ENCODE data around the gene DNAH17.

DNAH17 gene

DNA sequence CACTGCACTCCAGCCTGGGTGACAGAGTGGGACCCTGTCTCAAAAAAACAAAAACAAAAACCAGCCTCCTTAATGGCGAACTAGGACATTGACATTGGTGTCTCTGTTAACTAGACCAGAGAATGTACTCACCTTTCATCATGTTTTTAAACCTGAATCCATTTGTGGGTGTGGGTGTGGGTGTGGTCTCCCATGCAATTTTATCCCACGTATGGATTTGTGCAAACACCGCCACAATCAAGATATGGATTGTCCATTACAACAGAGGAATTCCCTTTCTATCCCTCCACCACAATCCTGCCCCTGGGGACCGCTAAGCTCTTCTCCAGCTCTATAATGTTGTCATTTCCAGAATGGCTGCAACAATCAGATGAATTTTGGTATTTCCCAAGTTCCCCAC lies 49.9 kb downstream of the DNAH17 start:
- no peak for ATAC-seq
- no peak for TF ChIP-seq ZNF70 (CRISPR knock-in tag; IDR thresholded peaks at IDR 0.05)
- no peak for TF ChIP-seq ZNF565 (CRISPR knock-in tag; conservative IDR thresholded peaks at IDR 0.05; ENCODE audit: low read depth)

DNA sequence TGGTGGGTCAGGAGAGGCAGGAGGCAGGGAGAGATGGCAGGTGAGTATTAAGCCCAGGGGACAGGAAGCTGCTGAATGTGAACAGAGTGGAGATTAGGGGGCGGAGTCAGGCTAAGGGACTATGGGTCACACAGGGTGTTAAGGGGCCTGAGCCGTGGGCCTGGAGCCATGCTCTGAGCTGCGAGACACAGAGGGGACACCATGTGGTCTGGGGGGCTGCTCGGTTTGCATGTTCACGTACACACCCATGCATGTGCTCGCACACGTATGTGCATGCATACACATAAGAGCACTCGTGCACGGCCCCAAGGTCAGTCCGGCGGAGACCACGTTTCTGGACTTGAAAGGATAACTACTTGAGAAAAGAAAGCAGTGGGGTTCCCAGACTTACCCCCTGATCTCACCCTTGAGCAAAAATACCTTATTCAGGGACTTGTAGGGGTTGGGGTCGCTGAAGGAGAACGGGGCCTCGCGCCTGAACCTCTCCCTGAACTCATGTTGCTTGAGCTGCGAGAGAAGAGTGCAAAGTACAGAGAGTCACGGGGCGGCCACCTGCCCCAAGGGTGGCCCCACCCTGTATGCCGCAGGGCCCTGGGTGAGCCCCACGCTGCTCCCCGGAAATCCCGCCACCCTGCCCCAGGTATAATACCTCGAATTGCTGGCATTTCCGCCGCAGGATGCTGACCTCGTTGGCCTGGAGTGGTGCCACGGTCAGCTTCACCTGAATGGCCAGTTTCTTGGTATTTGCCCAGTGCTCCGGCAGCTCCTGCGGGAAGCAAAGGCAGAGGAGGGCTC lies 50.8 kb downstream of the DNAH17 start:
- ATAC-seq, result no peak; the same call in 2 of the 3 replicates
- TF ChIP-seq ARNTL (CRISPR knock-in tag; IDR thresholded peaks at IDR 0.05; ENCODE audit: borderline replicate concordance, low read depth) (no peak), CSDC2 (CRISPR knock-in tag; IDR thresholded peaks at IDR 0.05) (no peak), ZNF8 (CRISPR knock-in tag; IDR thresholded peaks at IDR 0.05) (no peak), ZNF70 (CRISPR knock-in tag; IDR thresholded peaks at IDR 0.05) (no peak)
- TF ChIP-seq, protein P1, sequence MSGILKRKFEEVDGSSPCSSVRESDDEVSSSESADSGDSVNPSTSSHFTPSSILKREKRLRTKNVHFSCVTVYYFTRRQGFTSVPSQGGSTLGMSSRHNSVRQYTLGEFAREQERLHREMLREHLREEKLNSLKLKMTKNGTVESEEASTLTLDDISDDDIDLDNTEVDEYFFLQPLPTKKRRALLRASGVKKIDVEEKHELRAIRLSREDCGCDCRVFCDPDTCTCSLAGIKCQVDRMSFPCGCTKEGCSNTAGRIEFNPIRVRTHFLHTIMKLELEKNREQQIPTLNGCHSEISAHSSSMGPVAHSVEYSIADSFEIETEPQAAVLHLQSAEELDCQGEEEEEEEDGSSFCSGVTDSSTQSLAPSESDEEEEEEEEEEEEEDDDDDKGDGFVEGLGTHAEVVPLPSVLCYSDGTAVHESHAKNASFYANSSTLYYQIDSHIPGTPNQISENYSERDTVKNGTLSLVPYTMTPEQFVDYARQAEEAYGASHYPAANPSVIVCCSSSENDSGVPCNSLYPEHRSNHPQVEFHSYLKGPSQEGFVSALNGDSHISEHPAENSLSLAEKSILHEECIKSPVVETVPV (CRISPR knock-in tag; IDR thresholded peaks at IDR 0.05), result no peak

DNA sequence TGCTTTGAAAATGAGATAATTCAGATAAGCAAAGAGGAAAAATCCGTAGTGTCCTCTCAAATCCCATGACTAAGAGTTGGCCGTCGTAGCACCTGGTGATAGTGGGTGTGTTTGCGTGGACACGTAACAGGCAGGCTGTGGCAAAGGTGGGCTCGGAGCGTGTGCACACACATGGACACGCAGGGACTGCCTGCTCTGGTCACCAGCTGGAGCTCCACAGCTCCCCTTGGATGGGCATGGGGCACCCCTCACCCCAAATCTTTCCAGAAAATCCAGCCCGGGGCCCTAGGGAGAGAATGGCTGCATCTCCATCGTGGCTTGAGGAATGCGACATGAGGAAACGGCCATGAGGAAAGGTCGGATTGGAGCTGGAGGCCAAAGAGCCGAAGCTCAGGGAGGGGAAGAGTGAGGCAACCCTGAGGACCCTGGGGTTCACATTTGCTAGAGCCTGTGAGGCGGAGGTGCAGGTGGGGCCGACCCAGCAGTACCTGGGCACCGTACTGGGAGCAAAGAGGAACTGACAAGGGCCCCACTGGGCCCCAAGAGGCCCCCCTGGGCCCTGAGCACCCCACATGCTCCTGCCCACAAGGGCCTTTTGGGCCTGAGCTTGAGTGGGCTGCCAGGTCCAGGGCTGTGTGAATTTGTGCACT lies 51.6 kb downstream of the DNAH17 start:
- no peak; the same call in 2 of the 3 replicates for ATAC-seq
- TF ChIP-seq GLIS3 (CRISPR knock-in tag; IDR thresholded peaks at IDR 0.05) (no peak), SNAI2 (CRISPR knock-in tag; IDR thresholded peaks at IDR 0.05) (no peak), ZFP3 (CRISPR knock-in tag; IDR thresholded peaks at IDR 0.05) (no peak), ARNTL (CRISPR knock-in tag; IDR thresholded peaks at IDR 0.05; ENCODE audit: borderline replicate concordance, low read depth) (no peak), BACH2 (CRISPR knock-in tag; IDR thresholded peaks at IDR 0.05; ENCODE audit: borderline replicate concordance) (no peak), ZNF565 (CRISPR knock-in tag; conservative IDR thresholded peaks at IDR 0.05; ENCODE audit: low read depth) (no peak), PPARA (CRISPR knock-in tag; IDR thresholded peaks at IDR 0.05; ENCODE audit: borderline replicate concordance) (no peak), ISL1 (CRISPR knock-in tag; IDR thresholded peaks at IDR 0.05) (no peak), ZC3H10 (CRISPR knock-in tag; IDR thresholded peaks at IDR 0.05) (no peak), ZNF70 (CRISPR knock-in tag; IDR thresholded peaks at IDR 0.05) (no peak), ZNF8 (CRISPR knock-in tag; IDR thresholded peaks at IDR 0.05) (no peak), RARB (CRISPR knock-in tag; IDR thresholded peaks at IDR 0.05) (no peak), OSR1 (CRISPR knock-in tag; IDR thresholded peaks at IDR 0.05) (no peak), TCF4 (CRISPR knock-in tag; IDR thresholded peaks at IDR 0.05; ENCODE audit: borderline replicate concordance) (no peak)
- TF ChIP-seq, protein P1 (CRISPR knock-in tag; IDR thresholded peaks at IDR 0.05), result no peak
- TF ChIP-seq, protein P2, sequence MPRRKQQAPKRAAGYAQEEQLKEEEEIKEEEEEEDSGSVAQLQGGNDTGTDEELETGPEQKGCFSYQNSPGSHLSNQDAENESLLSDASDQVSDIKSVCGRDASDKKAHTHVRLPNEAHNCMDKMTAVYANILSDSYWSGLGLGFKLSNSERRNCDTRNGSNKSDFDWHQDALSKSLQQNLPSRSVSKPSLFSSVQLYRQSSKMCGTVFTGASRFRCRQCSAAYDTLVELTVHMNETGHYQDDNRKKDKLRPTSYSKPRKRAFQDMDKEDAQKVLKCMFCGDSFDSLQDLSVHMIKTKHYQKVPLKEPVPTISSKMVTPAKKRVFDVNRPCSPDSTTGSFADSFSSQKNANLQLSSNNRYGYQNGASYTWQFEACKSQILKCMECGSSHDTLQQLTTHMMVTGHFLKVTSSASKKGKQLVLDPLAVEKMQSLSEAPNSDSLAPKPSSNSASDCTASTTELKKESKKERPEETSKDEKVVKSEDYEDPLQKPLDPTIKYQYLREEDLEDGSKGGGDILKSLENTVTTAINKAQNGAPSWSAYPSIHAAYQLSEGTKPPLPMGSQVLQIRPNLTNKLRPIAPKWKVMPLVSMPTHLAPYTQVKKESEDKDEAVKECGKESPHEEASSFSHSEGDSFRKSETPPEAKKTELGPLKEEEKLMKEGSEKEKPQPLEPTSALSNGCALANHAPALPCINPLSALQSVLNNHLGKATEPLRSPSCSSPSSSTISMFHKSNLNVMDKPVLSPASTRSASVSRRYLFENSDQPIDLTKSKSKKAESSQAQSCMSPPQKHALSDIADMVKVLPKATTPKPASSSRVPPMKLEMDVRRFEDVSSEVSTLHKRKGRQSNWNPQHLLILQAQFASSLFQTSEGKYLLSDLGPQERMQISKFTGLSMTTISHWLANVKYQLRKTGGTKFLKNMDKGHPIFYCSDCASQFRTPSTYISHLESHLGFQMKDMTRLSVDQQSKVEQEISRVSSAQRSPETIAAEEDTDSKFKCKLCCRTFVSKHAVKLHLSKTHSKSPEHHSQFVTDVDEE (CRISPR knock-in tag; IDR thresholded peaks at IDR 0.05), result no peak
- TF ChIP-seq, protein P3, sequence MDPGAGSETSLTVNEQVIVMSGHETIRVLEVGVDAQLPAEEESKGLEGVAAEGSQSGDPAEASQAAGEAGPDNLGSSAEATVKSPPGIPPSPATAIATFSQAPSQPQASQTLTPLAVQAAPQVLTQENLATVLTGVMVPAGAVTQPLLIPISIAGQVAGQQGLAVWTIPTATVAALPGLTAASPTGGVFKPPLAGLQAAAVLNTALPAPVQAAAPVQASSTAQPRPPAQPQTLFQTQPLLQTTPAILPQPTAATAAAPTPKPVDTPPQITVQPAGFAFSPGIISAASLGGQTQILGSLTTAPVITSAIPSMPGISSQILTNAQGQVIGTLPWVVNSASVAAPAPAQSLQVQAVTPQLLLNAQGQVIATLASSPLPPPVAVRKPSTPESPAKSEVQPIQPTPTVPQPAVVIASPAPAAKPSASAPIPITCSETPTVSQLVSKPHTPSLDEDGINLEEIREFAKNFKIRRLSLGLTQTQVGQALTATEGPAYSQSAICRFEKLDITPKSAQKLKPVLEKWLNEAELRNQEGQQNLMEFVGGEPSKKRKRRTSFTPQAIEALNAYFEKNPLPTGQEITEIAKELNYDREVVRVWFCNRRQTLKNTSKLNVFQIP (CRISPR knock-in tag; IDR thresholded peaks at IDR 0.05; ENCODE audit: borderline replicate concordance, low read depth), result no peak
- TF ChIP-seq, protein P4, sequence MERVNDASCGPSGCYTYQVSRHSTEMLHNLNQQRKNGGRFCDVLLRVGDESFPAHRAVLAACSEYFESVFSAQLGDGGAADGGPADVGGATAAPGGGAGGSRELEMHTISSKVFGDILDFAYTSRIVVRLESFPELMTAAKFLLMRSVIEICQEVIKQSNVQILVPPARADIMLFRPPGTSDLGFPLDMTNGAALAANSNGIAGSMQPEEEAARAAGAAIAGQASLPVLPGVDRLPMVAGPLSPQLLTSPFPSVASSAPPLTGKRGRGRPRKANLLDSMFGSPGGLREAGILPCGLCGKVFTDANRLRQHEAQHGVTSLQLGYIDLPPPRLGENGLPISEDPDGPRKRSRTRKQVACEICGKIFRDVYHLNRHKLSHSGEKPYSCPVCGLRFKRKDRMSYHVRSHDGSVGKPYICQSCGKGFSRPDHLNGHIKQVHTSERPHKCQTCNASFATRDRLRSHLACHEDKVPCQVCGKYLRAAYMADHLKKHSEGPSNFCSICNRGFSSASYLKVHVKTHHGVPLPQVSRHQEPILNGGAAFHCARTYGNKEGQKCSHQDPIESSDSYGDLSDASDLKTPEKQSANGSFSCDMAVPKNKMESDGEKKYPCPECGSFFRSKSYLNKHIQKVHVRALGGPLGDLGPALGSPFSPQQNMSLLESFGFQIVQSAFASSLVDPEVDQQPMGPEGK (CRISPR knock-in tag; IDR thresholded peaks at IDR 0.05; ENCODE audit: borderline replicate concordance), result no peak

Data from SK-N-SH treated with all-trans-retinoic acid at 6 μM for 48 hours (cell line).